Measurements from ENCODE around the gene TOP2A.

Gene TOP2A

GRCh38 chr17:40349895-40350688, 67.6 kb downstream of the TOP2A start:
- 59 to 73% methylated on average over 16 to 17 of the region's 19 CpGs for WGBS, 2 experiments (ENCODE audit: insufficient coverage in 2 of 2)
- peaks cover 52% of the 10 kb centered on the region for H3K36me3 ChIP-seq (ENCODE audit: control insufficient read depth, insufficient read depth, low read length)
- H3K4me3 ChIP-seq (ENCODE audit: extremely low read depth, insufficient read depth, low read length, poor library complexity, severe bottlenecking): no peak overlapping the region
- no peaks in the 10 kb centered on the region for H3K9me3 ChIP-seq (ENCODE audit: control insufficient read depth, low read length)
- H3K27ac ChIP-seq (ENCODE audit: low read depth, low read length, severe bottlenecking): peak overlapping the region; percentile 97
- peaks cover 63% of the 10 kb centered on the region for H3K4me1 ChIP-seq (ENCODE audit: control insufficient read depth, insufficient read depth, low read length, poor library complexity, severe bottlenecking)

GRCh38 chr17:40349477-40349894, 68.2 kb downstream of the TOP2A start:
- Histone ChIP-seq H3K9me3 (ENCODE audit: control insufficient read depth, low read length) (no peaks in the 10 kb centered on the region), H3K4me3 (ENCODE audit: extremely low read depth, insufficient read depth, low read length, poor library complexity, severe bottlenecking) (no peak overlapping the region), H3K36me3 (ENCODE audit: control insufficient read depth, insufficient read depth, low read length) (peaks cover 48% of the 10 kb centered on the region), H3K4me1 (ENCODE audit: control insufficient read depth, insufficient read depth, low read length, poor library complexity, severe bottlenecking) (peaks cover 68% of the 10 kb centered on the region), H3K27ac (ENCODE audit: low read depth, low read length, severe bottlenecking) (peak overlapping the region; percentile 97)
- 87 to 96% methylated on average over 10 of the region's 10 CpGs for WGBS, 2 experiments (ENCODE audit: insufficient coverage in 2 of 2)

- Histone ChIP-seq H3K4me3 (ENCODE audit: extremely low read depth, insufficient read depth, low read length, poor library complexity, severe bottlenecking) (no peak overlapping the region), H3K36me3 (ENCODE audit: control insufficient read depth, insufficient read depth, low read length) (peaks cover 41% of the 10 kb centered on the region), H3K27ac (ENCODE audit: low read depth, low read length, severe bottlenecking) (no peak overlapping the region), H3K4me1 (ENCODE audit: control insufficient read depth, insufficient read depth, low read length, poor library complexity, severe bottlenecking) (peaks cover 74% of the 10 kb centered on the region), H3K9me3 (ENCODE audit: control insufficient read depth, low read length) (no peaks in the 10 kb centered on the region)
- 92 to 93% methylated on average over 8 to 17 of the region's 17 CpGs for WGBS, 2 experiments (ENCODE audit: insufficient coverage in 2 of 2)
These were observed 68.9 kb downstream of the TOP2A start for GRCh38 chr17:40348562-40349476.

DNA sequence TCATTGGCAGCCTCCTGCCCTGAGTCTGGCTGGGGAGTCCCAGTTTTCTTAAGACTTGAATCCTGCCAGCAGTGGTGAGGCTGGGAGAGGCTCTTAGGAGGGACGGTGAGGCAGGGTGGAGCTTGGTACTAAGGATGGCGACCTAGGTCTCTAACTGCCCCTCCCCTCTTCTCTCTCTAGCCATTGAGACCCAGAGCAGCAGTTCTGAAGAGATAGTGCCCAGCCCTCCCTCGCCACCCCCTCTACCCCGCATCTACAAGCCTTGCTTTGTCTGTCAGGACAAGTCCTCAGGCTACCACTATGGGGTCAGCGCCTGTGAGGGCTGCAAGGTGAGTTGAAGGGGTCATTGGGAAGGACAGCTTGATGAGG, 69.6 kb downstream of the TOP2A start:
- H3K36me3 ChIP-seq (ENCODE audit: control insufficient read depth, insufficient read depth, low read length): peaks cover 35% of the 10 kb centered on the region
- H3K9me3 ChIP-seq (ENCODE audit: control insufficient read depth, low read length): no peaks in the 10 kb centered on the region
- H3K4me3 ChIP-seq (ENCODE audit: extremely low read depth, insufficient read depth, low read length, poor library complexity, severe bottlenecking): no peak overlapping the region
- peak overlapping the region; percentile 71 for H3K27ac ChIP-seq (ENCODE audit: low read depth, low read length, severe bottlenecking)
- H3K4me1 ChIP-seq (ENCODE audit: control insufficient read depth, insufficient read depth, low read length, poor library complexity, severe bottlenecking): peaks cover 75% of the 10 kb centered on the region
- WGBS, 2 experiments (ENCODE audit: insufficient coverage in 2 of 2): 20 to 80% methylated on average over 1 of the region's 5 CpGs

DNA sequence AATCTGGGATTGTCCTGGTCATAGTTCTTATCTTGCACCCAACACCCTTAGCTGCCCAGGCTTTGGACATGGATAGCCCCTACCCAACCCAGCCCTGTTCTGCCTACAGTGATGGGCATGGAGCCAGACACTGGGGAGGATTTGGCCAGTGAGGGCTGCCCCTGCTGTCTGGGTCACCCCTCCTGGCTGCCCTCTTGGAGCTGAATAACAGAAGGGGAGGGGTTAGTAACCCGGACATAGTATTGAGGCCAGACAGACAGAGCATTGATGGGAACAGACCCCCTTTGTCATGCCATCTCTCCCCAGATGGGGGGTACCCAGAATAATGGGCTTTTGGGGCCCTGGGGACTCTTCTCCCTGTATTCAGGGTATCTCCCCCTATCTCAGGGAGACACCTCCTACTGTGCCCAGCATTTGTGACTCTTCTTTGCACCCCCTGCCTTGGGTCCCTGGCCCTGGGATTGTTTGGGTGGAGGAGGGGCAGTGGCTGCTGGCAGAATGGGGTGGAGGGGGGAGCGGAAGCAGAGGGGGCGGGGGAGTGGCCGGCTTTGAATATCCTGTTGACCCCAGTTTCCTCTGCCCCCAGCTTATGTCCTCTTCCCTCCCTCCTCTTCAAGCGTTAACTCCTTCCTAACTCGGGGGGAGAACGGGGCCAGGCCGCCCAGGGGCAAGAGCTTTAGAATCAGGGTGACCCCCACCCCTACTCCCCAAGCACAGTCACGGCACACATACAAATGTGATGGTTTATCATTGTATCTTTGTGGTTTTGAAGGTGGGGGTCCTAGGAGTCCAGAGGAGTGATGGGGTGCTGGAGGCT, 70.2 kb downstream of the TOP2A start:
- Histone ChIP-seq H3K27ac (ENCODE audit: low read depth, low read length, severe bottlenecking) (peak overlapping the region; percentile 93), H3K4me1 (ENCODE audit: control insufficient read depth, insufficient read depth, low read length, poor library complexity, severe bottlenecking) (peaks cover 75% of the 10 kb centered on the region), H3K4me3 (ENCODE audit: extremely low read depth, insufficient read depth, low read length, poor library complexity, severe bottlenecking) (no peak overlapping the region), H3K9me3 (ENCODE audit: control insufficient read depth, low read length) (no peaks in the 10 kb centered on the region), H3K36me3 (ENCODE audit: control insufficient read depth, insufficient read depth, low read length) (peaks cover 29% of the 10 kb centered on the region)
- 8% methylated on average over 2 of the region's 9 CpGs; no CpG with 5 or more reads in 1 of the 2 experiments for WGBS, 2 experiments (ENCODE audit: insufficient coverage in 2 of 2)

DNA sequence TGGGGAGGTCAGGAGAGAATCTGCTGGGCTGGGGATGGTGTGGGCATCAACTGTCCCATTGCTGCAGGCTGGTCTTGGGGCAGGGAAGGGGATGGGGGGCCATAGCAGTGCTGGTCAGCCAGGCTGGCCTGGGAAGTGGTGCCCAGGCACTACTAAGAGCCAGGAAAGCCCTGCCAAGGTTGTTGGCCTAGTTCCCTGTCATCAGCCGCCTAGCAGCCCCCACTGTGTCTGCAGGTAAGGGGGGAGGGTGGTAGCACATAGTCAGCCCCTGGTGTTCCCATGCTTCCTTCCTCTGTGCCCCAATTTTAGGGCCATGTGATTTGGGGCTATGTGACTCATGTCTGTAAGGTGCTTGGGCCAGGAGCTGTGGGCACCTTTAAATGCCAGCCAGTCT, 70.9 kb downstream of the TOP2A start:
- WGBS, 2 experiments (ENCODE audit: insufficient coverage in 2 of 2): 71 to 75% methylated on average over 1 of the region's 1 CpG

GRCh38 chr17:40345994-40346764, 71.5 kb downstream of the TOP2A start:
- no peaks in the 10 kb centered on the region for H3K9me3 ChIP-seq (ENCODE audit: control insufficient read depth, low read length)
- peaks cover 64% of the 10 kb centered on the region for H3K4me1 ChIP-seq (ENCODE audit: control insufficient read depth, insufficient read depth, low read length, poor library complexity, severe bottlenecking)
- WGBS, 2 experiments (ENCODE audit: insufficient coverage in 2 of 2): 43 to 50% methylated on average over 4 to 5 of the region's 11 CpGs
- H3K4me3 ChIP-seq (ENCODE audit: extremely low read depth, insufficient read depth, low read length, poor library complexity, severe bottlenecking): peak overlapping the region; percentile 80
- peaks cover 20% of the 10 kb centered on the region for H3K36me3 ChIP-seq (ENCODE audit: control insufficient read depth, insufficient read depth, low read length)
- peak overlapping the region; percentile 93 for H3K27ac ChIP-seq (ENCODE audit: low read depth, low read length, severe bottlenecking)

More for the DNA sequence above, 70.9 kb downstream of the TOP2A start:
- H3K4me1 ChIP-seq (ENCODE audit: control insufficient read depth, insufficient read depth, low read length, poor library complexity, severe bottlenecking): peaks cover 70% of the 10 kb centered on the region
- peak overlapping the region; percentile 93 for H3K27ac ChIP-seq (ENCODE audit: low read depth, low read length, severe bottlenecking)
- peak overlapping the region; percentile 80 for H3K4me3 ChIP-seq (ENCODE audit: extremely low read depth, insufficient read depth, low read length, poor library complexity, severe bottlenecking)
- H3K9me3 ChIP-seq (ENCODE audit: control insufficient read depth, low read length): no peaks in the 10 kb centered on the region
- peaks cover 21% of the 10 kb centered on the region for H3K36me3 ChIP-seq (ENCODE audit: control insufficient read depth, insufficient read depth, low read length)

- no peaks in the 10 kb centered on the region for H3K9me3 ChIP-seq (ENCODE audit: control insufficient read depth, low read length)
- WGBS, 2 experiments (ENCODE audit: insufficient coverage in 2 of 2): 1 to 3% methylated on average over 20 to 26 of the region's 45 CpGs
- H3K4me1 ChIP-seq (ENCODE audit: control insufficient read depth, insufficient read depth, low read length, poor library complexity, severe bottlenecking): peaks cover 58% of the 10 kb centered on the region
- H3K27ac ChIP-seq (ENCODE audit: low read depth, low read length, severe bottlenecking): peak overlapping the region; percentile 93
- peaks cover 20% of the 10 kb centered on the region for H3K36me3 ChIP-seq (ENCODE audit: control insufficient read depth, insufficient read depth, low read length)
- H3K4me3 ChIP-seq (ENCODE audit: extremely low read depth, insufficient read depth, low read length, poor library complexity, severe bottlenecking): peak overlapping the region; percentile 80
These were observed 72.3 kb downstream of the TOP2A start for GRCh38 chr17:40345161-40345993.

DNA sequence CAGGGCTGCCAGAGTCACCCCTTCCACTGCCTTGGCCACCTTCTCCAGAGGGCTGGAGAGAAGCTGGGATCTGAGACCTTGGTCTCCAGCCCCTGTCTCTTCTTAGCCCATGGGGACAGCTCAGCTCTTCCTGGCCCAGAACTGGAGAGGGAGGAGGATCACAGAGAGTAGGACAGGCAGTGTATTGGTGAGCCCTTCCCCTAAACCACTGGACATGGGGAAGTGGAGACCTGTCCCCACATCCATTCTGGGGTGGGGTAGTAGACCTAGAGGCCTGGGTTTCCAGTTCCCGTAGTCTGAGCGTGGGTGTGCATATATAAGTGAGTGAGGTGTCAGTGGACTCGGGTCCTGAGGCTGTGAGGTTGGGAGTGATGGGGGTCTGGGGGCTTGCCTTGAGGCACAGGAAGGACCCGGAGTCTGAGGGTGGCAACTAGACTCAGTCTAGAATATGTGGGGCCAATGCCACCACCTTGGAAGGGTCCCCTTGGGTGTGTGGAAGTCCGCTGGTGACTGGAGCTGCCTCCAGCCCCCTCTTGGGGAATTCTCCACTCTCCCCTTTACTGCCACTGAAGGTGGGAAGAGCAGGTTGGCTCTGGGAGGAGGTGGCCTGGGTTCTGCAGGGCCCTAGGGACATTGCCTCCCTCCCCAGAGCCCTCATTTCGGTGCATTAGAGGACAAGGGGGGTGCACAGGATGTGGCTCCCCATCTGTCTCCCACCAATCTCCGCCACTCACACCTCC, 73.1 kb downstream of the TOP2A start:
- peak overlapping the region; percentile 93 for H3K27ac ChIP-seq (ENCODE audit: low read depth, low read length, severe bottlenecking)
- peaks cover 50% of the 10 kb centered on the region for H3K4me1 ChIP-seq (ENCODE audit: control insufficient read depth, insufficient read depth, low read length, poor library complexity, severe bottlenecking)
- peak overlapping the region; percentile 80 for H3K4me3 ChIP-seq (ENCODE audit: extremely low read depth, insufficient read depth, low read length, poor library complexity, severe bottlenecking)
- H3K36me3 ChIP-seq (ENCODE audit: control insufficient read depth, insufficient read depth, low read length): peaks cover 17% of the 10 kb centered on the region
- WGBS, 2 experiments (ENCODE audit: insufficient coverage in 2 of 2): 60 to 69% methylated on average over 2 to 4 of the region's 7 CpGs
- H3K9me3 ChIP-seq (ENCODE audit: control insufficient read depth, low read length): no peaks in the 10 kb centered on the region

Measured in mesodermal cell (in vitro differentiated cells).